ENCODE data around the gene ZMYND19.
"Not testable (repeated sequence)": the region's sequence is repeated elsewhere in the genome, so short reads cannot be mapped to it uniquely, and the experiment has no call there.

Gene ZMYND19

GRCh38 chr9:137613738-137614523 is 23.6 kb upstream of the ZMYND19 start:
- FAIRE-seq = no peak

- no peak for FAIRE-seq
Observed at GRCh38 chr9:137613259-137613658, 22.9 kb upstream of the ZMYND19 start.

- no peak for FAIRE-seq
Observed at GRCh38 chr9:137612741-137613142, 22.4 kb upstream of the ZMYND19 start.

DNA sequence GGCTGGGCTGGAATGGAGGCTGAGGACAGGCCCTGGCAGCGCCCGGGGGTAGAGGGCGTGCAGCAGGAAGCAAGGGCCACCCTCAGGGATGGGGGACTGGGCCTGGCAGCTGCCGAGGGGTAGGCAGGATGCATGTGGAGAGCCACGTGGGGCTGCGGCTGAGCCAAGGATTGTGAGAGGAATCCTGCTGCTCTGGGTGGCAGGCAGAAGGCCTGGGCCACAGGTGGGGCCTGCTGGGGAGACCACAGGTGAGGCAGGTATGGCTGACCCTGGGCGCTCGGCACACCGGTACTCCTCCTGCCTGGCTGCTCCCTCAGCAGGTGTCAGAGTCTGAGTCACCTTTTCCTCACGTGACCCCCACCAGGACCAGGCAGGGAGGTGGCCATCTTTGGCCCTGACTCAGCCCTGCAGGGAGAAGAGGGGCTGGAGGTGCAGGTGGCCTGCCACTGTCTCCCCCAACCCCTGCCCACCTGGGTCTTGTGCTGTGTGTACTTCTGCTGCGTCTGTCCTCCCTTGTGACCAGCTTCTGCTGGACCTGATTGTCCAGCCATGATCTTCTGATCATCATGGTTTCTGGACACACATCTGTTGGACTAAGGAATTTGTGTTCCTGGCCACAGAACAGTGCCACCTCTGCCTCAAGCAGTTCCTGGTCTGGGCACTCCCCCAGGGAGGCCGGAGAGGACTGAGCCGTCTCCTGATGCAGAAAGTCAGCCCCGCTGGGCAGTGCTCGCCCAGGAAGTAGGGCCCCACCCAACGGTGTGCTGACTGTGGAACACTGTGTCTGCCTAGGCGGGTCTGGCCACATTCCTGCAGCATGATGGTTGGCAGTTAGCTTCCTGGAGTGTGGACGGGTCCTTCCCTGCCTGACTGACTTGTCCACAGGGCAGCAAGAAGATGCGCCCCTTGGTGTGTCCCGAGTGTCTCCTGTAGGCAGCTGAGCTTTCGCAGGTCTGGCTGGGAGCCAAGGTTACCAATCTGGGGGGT is 21.6 kb upstream of the ZMYND19 start:
- no peak for FAIRE-seq

DNA sequence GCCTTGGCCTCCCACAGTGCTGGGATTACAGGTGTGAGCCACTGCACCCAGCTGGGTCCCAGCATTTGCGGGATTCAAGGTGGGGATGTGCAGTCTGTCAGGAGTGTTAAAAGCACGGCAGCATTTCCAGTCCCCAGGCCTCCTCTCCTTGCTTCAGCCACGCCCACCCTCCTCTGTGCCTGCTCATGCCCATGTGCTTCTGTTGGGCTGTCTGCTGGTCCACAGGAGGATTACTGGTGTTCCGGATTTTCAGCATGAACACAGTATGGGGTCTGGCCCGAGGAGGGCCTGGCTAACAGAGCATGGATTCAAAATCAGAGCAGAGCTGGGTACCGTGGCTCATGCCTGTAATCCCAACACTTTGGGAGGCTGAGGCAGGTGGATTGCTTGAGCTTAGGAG is 20.6 kb upstream of the ZMYND19 start:
- FAIRE-seq = no peak

GRCh38 chr9:137607141-137607857 is 17.0 kb upstream of the ZMYND19 start:
- FAIRE-seq = no peak

DNA sequence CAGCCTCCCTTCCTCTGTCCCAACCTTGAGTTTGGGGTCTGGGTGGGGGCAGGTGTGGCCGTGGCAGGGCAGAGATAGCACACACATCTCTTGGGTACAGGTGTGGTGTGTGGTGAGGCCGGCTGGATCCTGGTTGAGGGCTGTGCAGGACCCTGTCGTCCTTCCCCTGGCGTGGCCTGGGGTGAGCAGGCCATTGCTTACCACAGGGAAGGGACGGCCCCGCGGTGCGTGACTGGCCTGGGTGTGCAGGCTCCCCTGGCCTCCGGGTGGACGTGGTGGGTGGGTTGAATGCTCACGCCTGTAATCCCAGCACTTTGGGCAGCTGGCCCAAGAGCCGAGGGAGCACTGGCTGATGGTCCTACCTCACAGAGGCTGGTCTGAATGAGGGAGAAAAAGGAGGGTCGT is 16.4 kb upstream of the ZMYND19 start:
- no peak for FAIRE-seq

- no peak for FAIRE-seq
Observed at GRCh38 chr9:137606005-137606621, 15.8 kb upstream of the ZMYND19 start.

DNA sequence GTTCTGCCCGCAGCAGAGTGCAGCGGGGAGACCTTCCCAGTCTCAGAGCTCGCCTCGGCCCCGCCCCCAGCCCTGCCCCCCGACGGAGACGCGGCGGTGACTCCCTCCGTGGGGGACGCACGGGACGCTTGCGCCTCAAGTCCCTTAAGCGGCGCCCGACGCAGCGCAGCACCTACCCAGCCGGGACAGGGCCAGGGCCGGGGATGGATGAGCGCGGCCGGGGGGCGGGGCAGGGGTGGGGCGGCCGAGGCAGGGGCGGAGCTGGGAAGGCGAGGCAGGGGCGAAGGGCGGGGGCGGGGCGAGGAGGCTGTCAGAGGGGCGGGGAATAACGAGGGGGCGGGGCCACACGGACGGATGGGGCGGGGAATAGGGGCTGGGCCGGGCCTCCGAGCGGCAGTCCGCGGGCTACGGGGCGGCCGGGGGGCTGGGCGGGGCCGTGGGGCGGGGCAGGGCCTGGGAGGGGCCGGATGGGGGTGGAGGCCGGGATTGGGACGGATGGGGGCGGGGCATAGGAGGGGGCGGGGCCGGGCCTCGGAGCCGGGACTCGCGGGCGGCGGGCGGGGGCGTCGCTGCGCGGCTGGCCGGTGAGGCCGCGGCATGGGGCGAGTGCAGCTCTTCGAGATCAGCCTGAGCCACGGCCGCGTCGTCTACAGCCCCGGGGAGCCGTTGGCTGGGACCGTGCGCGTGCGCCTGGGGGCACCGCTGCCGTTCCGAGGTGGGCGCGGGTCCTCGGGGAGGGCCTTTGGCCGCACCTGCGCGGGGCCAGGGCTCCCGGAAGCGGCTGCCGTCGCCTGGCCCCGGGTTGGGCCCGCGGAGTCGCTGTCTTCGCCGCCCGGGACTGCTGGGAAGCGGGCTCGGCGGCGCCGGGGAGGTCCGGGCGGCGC is 15.1 kb upstream of the ZMYND19 start, which contains the start of gene ARRDC1:
Gene ARRDC1, plus strand, starts transcription at position 566 of the 884 bp plus-strand sequence. Its CDS starts 32 bp downstream, at position 598.
- no peak for FAIRE-seq

GRCh38 chr9:137604345-137605086 is 14.2 kb upstream of the ZMYND19 start:
- FAIRE-seq = no peak

- FAIRE-seq = no peak
Observed at GRCh38 chr9:137603879-137604278, 13.6 kb upstream of the ZMYND19 start.

DNA sequence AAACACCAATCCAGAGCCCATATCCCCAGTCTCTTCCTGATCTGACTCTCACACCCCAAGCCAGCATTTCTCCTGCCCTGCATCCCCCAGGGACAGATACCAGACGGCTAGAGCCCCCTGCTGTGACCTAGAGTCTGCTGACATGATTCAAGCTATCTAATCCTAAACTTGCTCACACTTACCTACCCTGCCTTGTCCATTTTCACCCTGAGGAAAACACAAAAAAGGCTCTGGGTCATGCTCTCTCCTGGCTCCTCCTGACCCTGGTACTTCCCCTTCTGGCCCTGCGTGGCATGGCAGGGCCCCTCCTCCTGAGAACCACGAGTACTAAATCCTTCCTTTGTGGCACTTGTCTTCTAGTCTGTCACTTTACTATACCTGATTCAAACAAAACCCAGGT is 12.3 kb upstream of the ZMYND19 start:
- FAIRE-seq = no peak

DNA sequence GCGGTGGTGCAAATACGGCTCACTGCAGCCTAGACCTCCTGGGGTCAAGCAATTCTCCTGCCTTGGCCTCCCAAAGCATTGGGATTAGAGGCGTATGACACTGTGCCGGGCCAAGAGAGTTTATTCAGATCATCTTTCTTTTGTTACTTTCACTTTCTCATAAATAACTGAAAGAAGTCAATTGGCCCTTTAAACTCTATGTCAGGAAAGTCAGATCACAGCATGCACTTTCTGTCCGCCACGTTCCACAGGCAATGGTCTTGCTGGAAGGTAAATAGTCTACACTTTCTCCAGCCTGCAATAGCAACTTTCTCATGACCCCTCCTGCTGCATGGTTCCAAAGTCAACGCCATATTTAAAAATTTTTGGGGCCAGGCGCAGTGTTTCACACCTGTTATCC is 8.6 kb upstream of the ZMYND19 start:
- no peak for FAIRE-seq

- not testable (repeated sequence) for FAIRE-seq
Observed at GRCh38 chr9:137596577-137596976, 6.3 kb upstream of the ZMYND19 start.

GRCh38 chr9:137593176-137593575 is 2.9 kb upstream of the ZMYND19 start:
- no peak for FAIRE-seq

GRCh38 chr9:137592767-137593166 is 2.5 kb upstream of the ZMYND19 start:
- FAIRE-seq = no peak

- no peak for FAIRE-seq
Observed at GRCh38 chr9:137590123-137590468, 216 bp downstream of the ZMYND19 start.

DNA sequence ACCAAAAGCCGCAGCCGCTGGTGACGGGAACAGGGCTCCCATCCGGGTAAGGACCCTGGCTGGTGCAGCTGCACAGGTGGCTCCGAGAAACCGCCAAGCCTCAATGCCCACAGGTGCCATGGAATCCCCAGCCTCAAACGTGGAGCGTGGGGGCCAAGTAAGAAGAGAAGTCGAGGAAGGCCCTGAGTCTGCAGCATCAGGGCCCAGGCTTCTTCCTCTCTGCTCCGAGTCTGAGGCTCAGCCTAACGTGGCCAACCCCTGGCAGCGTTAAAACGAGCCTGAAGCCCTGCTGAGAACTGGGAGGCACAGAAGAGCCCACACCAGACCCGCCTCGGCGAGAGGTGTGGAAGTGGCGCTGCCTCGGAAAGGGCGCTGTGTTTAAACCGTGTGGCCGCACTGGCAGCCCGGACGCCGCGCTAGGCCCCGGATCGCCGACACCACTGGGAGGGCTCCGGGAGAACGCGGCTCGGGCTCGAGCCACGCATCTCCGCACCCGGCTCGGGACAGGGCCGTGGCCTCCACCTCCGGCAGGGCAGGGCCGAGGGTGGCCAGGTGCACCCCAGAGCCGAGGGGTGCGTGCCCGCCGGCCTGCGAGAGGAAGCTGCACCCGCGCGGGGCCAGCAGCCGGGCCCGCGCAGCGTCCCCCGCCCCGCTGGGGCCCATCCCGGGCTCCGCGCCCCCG is 730 bp downstream of the ZMYND19 start:
- no peak for FAIRE-seq

GRCh38 chr9:137588891-137589290 is 1.4 kb downstream of the ZMYND19 start:
- FAIRE-seq = no peak

DNA sequence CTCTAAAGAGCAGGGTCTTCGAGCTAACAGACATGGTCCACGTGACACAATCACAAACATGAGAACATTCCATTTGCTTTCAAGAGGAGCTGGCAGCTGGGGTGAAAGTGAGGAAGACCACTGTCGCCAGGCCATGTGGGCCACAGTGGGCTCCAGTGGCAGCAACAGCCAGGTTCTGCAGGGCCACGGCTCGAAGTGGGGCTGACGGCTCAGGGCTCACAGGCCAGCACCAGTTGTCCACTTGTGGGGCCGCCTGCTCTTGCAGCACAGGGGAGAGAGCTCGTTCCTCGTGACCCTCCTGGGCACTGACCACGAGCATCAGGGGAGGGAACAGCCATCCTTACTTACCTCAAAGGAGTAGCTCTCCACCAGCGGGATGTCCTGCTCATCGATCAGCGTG is 2.0 kb downstream of the ZMYND19 start:
- no peak for FAIRE-seq

Data from TTC549 (cell line).